ENCODE results near the gene VANGL2. TPM values are rescaled to one million over a fixed set of nuclear protein-coding genes. Genes with fewer than 3 reads are reported as not detected.

Gene VANGL2
- total and polyA plus RNA-seq, 4 donors, result 0.07 to 1.4 (median 0.12) TPM

DNA sequence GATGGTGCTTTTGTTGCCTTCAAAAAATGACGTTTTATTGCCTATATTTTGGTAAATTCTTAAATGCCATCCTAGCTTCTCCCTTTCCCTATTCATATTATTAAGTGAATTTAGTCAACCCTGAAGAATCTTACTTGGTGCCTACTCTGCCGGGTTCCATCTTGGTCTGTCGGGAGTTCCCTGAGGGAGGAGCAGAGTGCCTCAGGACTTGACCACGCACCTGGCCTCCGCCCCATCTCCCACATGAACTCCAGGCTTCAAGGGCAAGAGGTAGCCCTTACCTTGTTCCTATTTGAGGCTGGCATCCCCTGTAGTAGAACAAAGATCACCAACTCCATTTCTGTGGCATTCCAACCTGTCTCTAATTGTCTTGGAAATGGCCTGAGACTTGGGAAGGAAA lies 21.5 kb downstream of the VANGL2 start:
- Histone ChIP-seq H3K9me3 (ENCODE audit: control insufficient read depth in 4 of 4, low read length in 3 of 4) (no peaks in the 10 kb centered on the region), H3K9ac (ENCODE audit: low read depth in 1 of 2, low read length in 2 of 2) (no peak overlapping the region), H3K27ac (ENCODE audit: low read depth in 1 of 2, low read length in 2 of 2) (no peak overlapping the region), H3K4me1 (ENCODE audit: control insufficient read depth in 4 of 4, insufficient read depth in 4 of 4, low read length in 3 of 4) (no peaks in the 10 kb centered on the region), H3K4me3 (ENCODE audit: low read depth in 1 of 3, low read length in 3 of 3) (no peak overlapping the region), H3K36me3 (ENCODE audit: control insufficient read depth in 4 of 4, insufficient read depth in 3 of 4, low read depth in 1 of 4, low read length in 3 of 4) (no peaks in the 10 kb centered on the region), H3K27me3 (ENCODE audit: control insufficient read depth in 4 of 4, insufficient read depth in 4 of 4, low read length in 3 of 4) (peaks cover 0 to 2% (median 0%) of the 10 kb centered on the region in 4 donors)
- no peak for DNase-seq (ENCODE audit: low spot score)
- TF ChIP-seq HNF4A (conservative IDR thresholded peaks at IDR 0.05), result no peak
- TF ChIP-seq, protein P1, sequence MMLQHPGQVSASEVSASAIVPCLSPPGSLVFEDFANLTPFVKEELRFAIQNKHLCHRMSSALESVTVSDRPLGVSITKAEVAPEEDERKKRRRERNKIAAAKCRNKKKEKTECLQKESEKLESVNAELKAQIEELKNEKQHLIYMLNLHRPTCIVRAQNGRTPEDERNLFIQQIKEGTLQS (IDR thresholded peaks at IDR 0.05), result no peak
- TF ChIP-seq, protein P2, sequence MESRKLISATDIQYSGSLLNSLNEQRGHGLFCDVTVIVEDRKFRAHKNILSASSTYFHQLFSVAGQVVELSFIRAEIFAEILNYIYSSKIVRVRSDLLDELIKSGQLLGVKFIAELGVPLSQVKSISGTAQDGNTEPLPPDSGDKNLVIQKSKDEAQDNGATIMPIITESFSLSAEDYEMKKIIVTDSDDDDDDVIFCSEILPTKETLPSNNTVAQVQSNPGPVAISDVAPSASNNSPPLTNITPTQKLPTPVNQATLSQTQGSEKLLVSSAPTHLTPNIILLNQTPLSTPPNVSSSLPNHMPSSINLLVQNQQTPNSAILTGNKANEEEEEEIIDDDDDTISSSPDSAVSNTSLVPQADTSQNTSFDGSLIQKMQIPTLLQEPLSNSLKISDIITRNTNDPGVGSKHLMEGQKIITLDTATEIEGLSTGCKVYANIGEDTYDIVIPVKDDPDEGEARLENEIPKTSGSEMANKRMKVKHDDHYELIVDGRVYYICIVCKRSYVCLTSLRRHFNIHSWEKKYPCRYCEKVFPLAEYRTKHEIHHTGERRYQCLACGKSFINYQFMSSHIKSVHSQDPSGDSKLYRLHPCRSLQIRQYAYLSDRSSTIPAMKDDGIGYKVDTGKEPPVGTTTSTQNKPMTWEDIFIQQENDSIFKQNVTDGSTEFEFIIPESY (IDR thresholded peaks at IDR 0.05), result no peak
- TF ChIP-seq FOXA1 (IDR thresholded peaks at IDR 0.05), result no peak
- TF ChIP-seq, protein P3, sequence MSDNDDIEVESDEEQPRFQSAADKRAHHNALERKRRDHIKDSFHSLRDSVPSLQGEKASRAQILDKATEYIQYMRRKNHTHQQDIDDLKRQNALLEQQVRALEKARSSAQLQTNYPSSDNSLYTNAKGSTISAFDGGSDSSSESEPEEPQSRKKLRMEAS (IDR thresholded peaks at IDR 0.05), result no peak
- TF ChIP-seq, protein P4, sequence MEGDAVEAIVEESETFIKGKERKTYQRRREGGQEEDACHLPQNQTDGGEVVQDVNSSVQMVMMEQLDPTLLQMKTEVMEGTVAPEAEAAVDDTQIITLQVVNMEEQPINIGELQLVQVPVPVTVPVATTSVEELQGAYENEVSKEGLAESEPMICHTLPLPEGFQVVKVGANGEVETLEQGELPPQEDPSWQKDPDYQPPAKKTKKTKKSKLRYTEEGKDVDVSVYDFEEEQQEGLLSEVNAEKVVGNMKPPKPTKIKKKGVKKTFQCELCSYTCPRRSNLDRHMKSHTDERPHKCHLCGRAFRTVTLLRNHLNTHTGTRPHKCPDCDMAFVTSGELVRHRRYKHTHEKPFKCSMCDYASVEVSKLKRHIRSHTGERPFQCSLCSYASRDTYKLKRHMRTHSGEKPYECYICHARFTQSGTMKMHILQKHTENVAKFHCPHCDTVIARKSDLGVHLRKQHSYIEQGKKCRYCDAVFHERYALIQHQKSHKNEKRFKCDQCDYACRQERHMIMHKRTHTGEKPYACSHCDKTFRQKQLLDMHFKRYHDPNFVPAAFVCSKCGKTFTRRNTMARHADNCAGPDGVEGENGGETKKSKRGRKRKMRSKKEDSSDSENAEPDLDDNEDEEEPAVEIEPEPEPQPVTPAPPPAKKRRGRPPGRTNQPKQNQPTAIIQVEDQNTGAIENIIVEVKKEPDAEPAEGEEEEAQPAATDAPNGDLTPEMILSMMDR (IDR thresholded peaks at IDR 0.05; ENCODE audit: low read depth, low read length, missing input control), result no peak
- no peak for TF ChIP-seq RAD21 (IDR thresholded peaks at IDR 0.05)
- TF ChIP-seq, protein P5, sequence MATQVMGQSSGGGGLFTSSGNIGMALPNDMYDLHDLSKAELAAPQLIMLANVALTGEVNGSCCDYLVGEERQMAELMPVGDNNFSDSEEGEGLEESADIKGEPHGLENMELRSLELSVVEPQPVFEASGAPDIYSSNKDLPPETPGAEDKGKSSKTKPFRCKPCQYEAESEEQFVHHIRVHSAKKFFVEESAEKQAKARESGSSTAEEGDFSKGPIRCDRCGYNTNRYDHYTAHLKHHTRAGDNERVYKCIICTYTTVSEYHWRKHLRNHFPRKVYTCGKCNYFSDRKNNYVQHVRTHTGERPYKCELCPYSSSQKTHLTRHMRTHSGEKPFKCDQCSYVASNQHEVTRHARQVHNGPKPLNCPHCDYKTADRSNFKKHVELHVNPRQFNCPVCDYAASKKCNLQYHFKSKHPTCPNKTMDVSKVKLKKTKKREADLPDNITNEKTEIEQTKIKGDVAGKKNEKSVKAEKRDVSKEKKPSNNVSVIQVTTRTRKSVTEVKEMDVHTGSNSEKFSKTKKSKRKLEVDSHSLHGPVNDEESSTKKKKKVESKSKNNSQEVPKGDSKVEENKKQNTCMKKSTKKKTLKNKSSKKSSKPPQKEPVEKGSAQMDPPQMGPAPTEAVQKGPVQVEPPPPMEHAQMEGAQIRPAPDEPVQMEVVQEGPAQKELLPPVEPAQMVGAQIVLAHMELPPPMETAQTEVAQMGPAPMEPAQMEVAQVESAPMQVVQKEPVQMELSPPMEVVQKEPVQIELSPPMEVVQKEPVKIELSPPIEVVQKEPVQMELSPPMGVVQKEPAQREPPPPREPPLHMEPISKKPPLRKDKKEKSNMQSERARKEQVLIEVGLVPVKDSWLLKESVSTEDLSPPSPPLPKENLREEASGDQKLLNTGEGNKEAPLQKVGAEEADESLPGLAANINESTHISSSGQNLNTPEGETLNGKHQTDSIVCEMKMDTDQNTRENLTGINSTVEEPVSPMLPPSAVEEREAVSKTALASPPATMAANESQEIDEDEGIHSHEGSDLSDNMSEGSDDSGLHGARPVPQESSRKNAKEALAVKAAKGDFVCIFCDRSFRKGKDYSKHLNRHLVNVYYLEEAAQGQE (IDR thresholded peaks at IDR 0.05), result no peak
- TF ChIP-seq GABPA (IDR thresholded peaks at IDR 0.05 in 1 of 2, conservative IDR thresholded peaks at IDR 0.05 in 1 of 2), result no peak
- TF ChIP-seq JUND (IDR thresholded peaks at IDR 0.05), result no peak
- no peak for TF ChIP-seq NR2F2 (IDR thresholded peaks at IDR 0.05)
- 89% methylated on average over 5 of the region's 5 CpGs for WGBS

DNA sequence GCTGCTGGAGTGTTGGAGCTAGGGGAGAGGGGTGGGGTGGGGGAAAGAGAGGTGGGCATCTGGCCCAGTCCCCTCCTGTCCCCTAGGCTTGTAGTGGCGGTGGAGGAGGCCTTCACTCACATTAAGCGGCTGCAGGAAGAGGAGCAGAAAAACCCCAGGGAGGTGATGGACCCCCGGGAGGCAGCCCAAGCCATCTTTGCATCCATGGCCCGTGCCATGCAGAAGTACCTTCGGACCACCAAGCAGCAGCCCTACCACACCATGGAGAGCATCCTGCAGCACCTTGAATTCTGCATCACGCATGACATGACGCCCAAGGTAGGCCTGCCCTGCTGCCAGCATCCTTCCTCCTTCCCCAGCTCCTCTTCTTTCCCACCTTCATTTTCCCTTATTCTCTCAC lies 23.6 kb downstream of the VANGL2 start:
- Histone ChIP-seq H3K27ac (ENCODE audit: low read depth in 1 of 2, low read length in 2 of 2) (no peak overlapping the region), H3K9ac (ENCODE audit: low read depth in 1 of 2, low read length in 2 of 2) (no peak overlapping the region), H3K36me3 (ENCODE audit: control insufficient read depth in 4 of 4, insufficient read depth in 3 of 4, low read depth in 1 of 4, low read length in 3 of 4) (no peaks in the 10 kb centered on the region), H3K4me3 (ENCODE audit: low read depth in 1 of 3, low read length in 3 of 3) (no peak overlapping the region), H3K9me3 (ENCODE audit: control insufficient read depth in 4 of 4, low read length in 3 of 4) (no peaks in the 10 kb centered on the region), H3K4me1 (ENCODE audit: control insufficient read depth in 4 of 4, insufficient read depth in 4 of 4, low read length in 3 of 4) (no peaks in the 10 kb centered on the region), H3K27me3 (ENCODE audit: control insufficient read depth in 4 of 4, insufficient read depth in 4 of 4, low read length in 3 of 4) (no peaks in the 10 kb centered on the region)
- WGBS, result 94% methylated on average over 7 of the region's 7 CpGs
- DNase-seq (ENCODE audit: low spot score), result no peak
- no peak for TF ChIP-seq EGR1 (IDR thresholded peaks at IDR 0.05; ENCODE audit: low read depth in 2 of 2)
- TF ChIP-seq, protein P1 (IDR thresholded peaks at IDR 0.05), result no peak
- TF ChIP-seq FOXA1 (IDR thresholded peaks at IDR 0.05), result no peak
- TF ChIP-seq, protein P3 (IDR thresholded peaks at IDR 0.05), result no peak

Data from liver (tissue), 9 donors.